Lower leg skin (tissue), 4 donors: Measurements from ENCODE around the gene BTBD16. TPM values are rescaled to one million over a fixed set of nuclear protein-coding genes. Genes with fewer than 3 reads are reported as not detected.

ENCODE experiments used
- DNase-seq, 2 donors: peaks; one replicate each; pipeline ENCODE4 v3.0.0-alpha.2; 2019; ENCODE audit warnings: low spot score in 2 of 2
- H3K4me3 ChIP-seq: fragments of 200-600 bp; sonication (generic); 2 replicates; pipeline ENCODE4 v1.5.1; 2017; ENCODE audit warnings: mild to moderate bottlenecking, low read depth; ENCODE audit not compliant: poor library complexity, severe bottlenecking
- CTCF ChIP-seq, 3 donors: fragments of 450-650 bp; IDR thresholded peaks; one replicate each; pipeline ENCODE4 v1.5.1; 2016; ENCODE audit warnings: antibody characterized with exemption in 3 of 3, mild to moderate bottlenecking in 3 of 3, moderate library complexity in 2 of 3
- POLR2A ChIP-seq, 2 donors: fragments of 450-650 bp; IDR thresholded peaks; one replicate each; pipeline ENCODE4 v1.6.1; 2016 to 2017; ENCODE audit warnings: antibody characterized with exemption in 2 of 2, mild to moderate bottlenecking in 1 of 2, moderate library complexity in 1 of 2
- WGBS, 2 donors: methylation state at CpG; one replicate each; pipeline ENCODE4 v1.1.5; 2018; 5-methylcytosine and 5-hydroxymethylcytosine counted together
- intact Hi-C: fragments of 100-400 bp; cut with DNase I; formaldehyde crosslinking; loops from one replicate; pipeline ENCODE4 v1.15.0; 2023; ENCODE audit warnings: low total_unique reads
- total RNA-seq, 4 donors: library from RNA; depleted of rRNA; stranded (reverse); fragments of >200 nt; gene quantifications; one replicate each; pipeline ENCODE4 v1.1.0, GENCODE V29; 2016

The BTBD16 gene
- total RNA-seq, 4 donors from 2014 or later, result 2.7 to 16.4 (median 9.0) TPM

- no peak for DNase-seq
- no peak overlapping the region for H3K4me3 ChIP-seq
- 59 to 65% methylated on average over 2 of the region's 2 CpGs for WGBS, 2 donors
- intact Hi-C loops, result no loop called here
- no peak for TF ChIP-seq CTCF (IDR thresholded peaks at IDR 0.05)
- no peak for TF ChIP-seq POLR2A (IDR thresholded peaks at IDR 0.05)
These were observed 41.4 kb upstream of the BTBD16 start for GRCh38 chr10:122229666-122230065.

GRCh38 chr10:122230222-122230621 lies 40.9 kb upstream of the BTBD16 start:
- TF ChIP-seq CTCF (IDR thresholded peaks at IDR 0.05) (no peak), POLR2A (IDR thresholded peaks at IDR 0.05) (no peak)
- no peak overlapping the region for H3K4me3 ChIP-seq
- DNase-seq, result no peak
- WGBS, 2 donors, result 91 to 95% methylated on average over 19 of the region's 19 CpGs
- intact Hi-C loops, result no loop called here

DNA sequence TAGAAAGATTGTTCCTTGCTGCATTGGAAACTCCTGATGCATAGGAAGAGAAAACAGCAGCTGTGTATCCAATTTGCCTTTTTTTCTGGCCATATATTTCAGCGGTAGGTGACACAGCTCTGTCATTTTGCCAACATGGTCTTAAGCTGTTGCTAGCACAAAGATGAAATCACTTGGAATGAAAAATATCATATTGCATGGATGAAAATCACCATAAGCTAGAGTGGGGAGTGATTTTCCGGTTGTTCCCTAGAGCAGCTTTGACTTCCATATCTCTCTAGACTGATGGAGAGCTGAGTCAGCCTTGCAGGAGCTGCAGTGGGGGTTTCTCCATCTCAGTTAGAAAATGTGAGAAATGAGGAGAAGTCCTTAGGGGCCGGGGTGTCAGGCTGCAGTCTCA lies 38.3 kb upstream of the BTBD16 start:
- TF ChIP-seq POLR2A (IDR thresholded peaks at IDR 0.05), result no peak

DNA sequence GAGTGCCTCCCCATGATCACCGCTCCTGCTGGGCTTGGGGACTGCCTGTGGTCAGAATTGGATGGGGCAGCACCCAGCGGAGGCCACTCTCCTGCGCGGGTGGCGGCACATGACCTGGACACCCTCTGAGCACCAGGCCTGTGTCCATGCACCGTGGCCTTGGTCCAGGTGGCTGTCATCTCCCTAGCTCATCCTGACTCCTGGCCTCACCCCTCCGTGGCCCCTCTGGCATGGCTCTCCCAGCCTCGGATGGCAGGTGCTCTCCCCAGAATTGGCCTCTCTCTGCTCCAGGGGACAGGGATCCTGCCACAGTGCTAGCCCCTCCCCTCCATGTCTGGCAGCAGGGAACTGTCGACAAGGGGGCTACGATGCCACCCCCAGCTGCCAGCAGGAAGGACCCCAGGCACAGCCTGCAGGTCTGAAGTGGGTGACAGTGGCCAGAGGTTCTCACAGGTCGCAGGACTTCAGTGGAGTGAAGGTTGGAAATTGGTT lies 37.2 kb upstream of the BTBD16 start:
- 71 to 90% methylated on average over 7 to 11 of the region's 11 CpGs for WGBS, 2 donors
- H3K4me3 ChIP-seq, result no peak overlapping the region
- no peak for DNase-seq
- no peak for TF ChIP-seq CTCF (IDR thresholded peaks at IDR 0.05)
- TF ChIP-seq POLR2A (IDR thresholded peaks at IDR 0.05), result no peak
- intact Hi-C loops, result no loop called here

More for the DNA sequence above, 38.3 kb upstream of the BTBD16 start:
- WGBS, 2 donors, result 68 to 84% methylated on average over 3 of the region's 3 CpGs
- no peak for DNase-seq
- no peak overlapping the region for H3K4me3 ChIP-seq
- intact Hi-C loops, result no loop called here

DNA sequence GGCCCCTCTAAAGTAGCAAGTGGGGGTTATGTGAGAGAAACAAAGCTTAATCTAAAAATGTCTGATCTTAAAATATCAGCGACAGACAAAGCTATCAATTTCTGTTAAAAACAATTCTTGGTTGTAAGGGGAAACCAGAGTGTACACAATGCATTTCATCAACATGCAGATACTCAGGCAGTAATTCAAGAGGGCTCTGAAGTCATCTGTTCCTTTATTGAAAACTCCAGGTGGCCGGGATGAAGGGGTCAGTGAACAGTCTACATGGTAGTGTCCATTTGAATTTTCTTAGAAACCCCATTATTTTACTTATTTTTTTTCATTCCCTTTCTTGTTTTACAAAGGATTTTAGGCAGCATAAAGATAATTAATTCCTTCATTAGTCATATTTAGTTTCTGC lies 36.7 kb upstream of the BTBD16 start:
- no peak for DNase-seq
- intact Hi-C loops, result no loop called here
- no peak for TF ChIP-seq POLR2A (IDR thresholded peaks at IDR 0.05)
- TF ChIP-seq CTCF (IDR thresholded peaks at IDR 0.05), result no peak
- no peak overlapping the region for H3K4me3 ChIP-seq
- 73 to 85% methylated on average over 2 of the region's 2 CpGs for WGBS, 2 donors

GRCh38 chr10:122236690-122237306 lies 34.3 kb upstream of the BTBD16 start:
- intact Hi-C loops, result no loop called here
- TF ChIP-seq POLR2A (IDR thresholded peaks at IDR 0.05) (no peak), CTCF (IDR thresholded peaks at IDR 0.05) (no peak)
- 92 to 94% methylated on average over 5 of the region's 5 CpGs for WGBS, 2 donors
- no peak for DNase-seq
- H3K4me3 ChIP-seq, result no peak overlapping the region
